GM12878 (cell line): Measurements from ENCODE around the gene COL15A1. TPM values are rescaled to one million over a fixed set of nuclear protein-coding genes. Genes with fewer than 3 reads are reported as not detected.

Experiments used
- ATAC-seq: fragments of 200-7000 bp; cut with Tn5 transposase; 3 replicates; pipeline ENCODE4 v1.9.1; 2020; ENCODE audit warnings: mild to moderate bottlenecking, moderate library complexity
- BruUV-seq: library from RNA; stranded (reverse); fragments of 400-500 nt; replicated peaks from 2 replicates; lab custom pipeline; 2021; lab: Mats Ljungman, UMichigan
- CTCF ChIA-PET: fragments of 300-600 bp; sonication (Branson Sonifier 250); formaldehyde crosslinking; extraction: SDS; loops from one replicate; lab custom pipeline; 2021; ENCODE audit warnings: inconsistent platforms; lab: Yijun Ruan, JAX
- POLR2A ChIA-PET: fragments of 350-600 bp; formaldehyde crosslinking; extraction: SDS; loops from one replicate; lab custom pipeline; 2021; ENCODE audit warnings: inconsistent platforms; lab: Charles Lee
- RAD21 ChIA-PET: fragments of 300-600 bp; sonication (Branson Sonifier 250); formaldehyde crosslinking; loops from one replicate; lab custom pipeline; 2023; ENCODE audit warnings: antibody characterized with exemption; ENCODE audit not compliant: unreplicated experiment; lab: Charles Lee
- SMC1A ChIA-PET: fragments of 300-600 bp; sonication (Branson Sonifier 250); formaldehyde crosslinking; loops from one replicate; lab custom pipeline; 2023; ENCODE audit not compliant: unreplicated experiment, uncharacterized antibody; lab: Charles Lee
- DNase-seq: peaks from one replicate; pipeline ENCODE4 v3.0.0-alpha.2; 2011; ENCODE audit warnings: low read depth, low spot score
- FAIRE-seq: peaks from 3 replicates; lab custom pipeline; 2011; peaks lifted over from hg19 to GRCh38; lab: Jason Lieb, UNC
- H2AFZ ChIP-seq: 2 replicates; pipeline ENCODE4 v1.6.0; 2011; ENCODE audit warnings: low read depth, low read length, control low read depth; ENCODE audit not compliant: control insufficient read depth
- H3K27ac ChIP-seq: 2 replicates; pipeline ENCODE4 v1.5.1; 2011; ENCODE audit warnings: control low read depth; ENCODE audit not compliant: control insufficient read depth, insufficient read depth
- H3K27me3 ChIP-seq, 2 experiments: replicated peaks in 1 of 2; 2 replicates each; pipeline versions ENCODE4 v1.6.0 to v1.6.1; 2011; ENCODE audit warnings: low read length in 1 of 2; ENCODE audit not compliant: control insufficient read depth in 2 of 2, insufficient read depth in 2 of 2
- H3K36me3 ChIP-seq, 2 experiments: 2 replicates each; pipeline ENCODE4 v1.5.1; 2011; ENCODE audit warnings: low read length in 1 of 2; ENCODE audit not compliant: control insufficient read depth in 2 of 2, insufficient read depth in 2 of 2
- H3K4me1 ChIP-seq: 2 replicates; pipeline ENCODE4 v1.6.1; 2011; ENCODE audit warnings: mild to moderate bottlenecking, low read length, moderate library complexity, mixed read lengths; ENCODE audit not compliant: control insufficient read depth, insufficient read depth
- H3K4me2 ChIP-seq: 2 replicates; pipeline ENCODE4 v1.6.0; 2011; ENCODE audit warnings: control low read depth; ENCODE audit not compliant: control insufficient read depth, insufficient read depth
- H3K4me3 ChIP-seq: fragments of 200-600 bp; sonication (generic); 2 replicates; pipeline ENCODE4 v1.5.1; 2016
- H3K79me2 ChIP-seq: 2 replicates; pipeline ENCODE4 v1.6.0; 2011; ENCODE audit warnings: low read length; ENCODE audit not compliant: control insufficient read depth, insufficient read depth
- H3K9ac ChIP-seq: 2 replicates; pipeline ENCODE4 v1.8.0; 2011; ENCODE audit warnings: low read length, control low read depth, mixed read lengths; ENCODE audit not compliant: control insufficient read depth, insufficient read depth
- H3K9me3 ChIP-seq: replicated peaks from 3 replicates; pipeline ENCODE4 v1.5.1; 2011; ENCODE audit warnings: mild to moderate bottlenecking, low read length; ENCODE audit not compliant: control insufficient read depth, insufficient read depth
- H4K20me1 ChIP-seq: 2 replicates; pipeline ENCODE4 v1.6.0; 2011; ENCODE audit not compliant: control insufficient read depth, insufficient read depth
- NR2F1 ChIP-seq: fragments of 450-650 bp; conservative IDR thresholded peaks from 2 replicates; pipeline ENCODE4 v1.6.1; 2017; ENCODE audit warnings: mild to moderate bottlenecking
- POU2F2 ChIP-seq: IDR thresholded peaks from 3 replicates; pipeline ENCODE4 v1.6.1; 2011; ENCODE audit warnings: low read depth, mild to moderate bottlenecking, low read length, borderline replicate concordance
- SP1 ChIP-seq: IDR thresholded peaks from one replicate; pipeline ENCODE4 v1.6.1; 2011; ENCODE audit warnings: low read depth, low read length
- WRNIP1 ChIP-seq: IDR thresholded peaks from 2 replicates; pipeline ENCODE4 v1.6.1; 2011; ENCODE audit warnings: low read depth, low read length, improper control_type of control experiment, borderline replicate concordance
- ZNF217 ChIP-seq: fragments of 450-650 bp; IDR thresholded peaks from 2 replicates; pipeline ENCODE4 v1.6.1; 2017; ENCODE audit warnings: antibody characterized with exemption, mild to moderate bottlenecking
- ZNF24 ChIP-seq: fragments of 450-650 bp; IDR thresholded peaks from 2 replicates; pipeline ENCODE4 v1.6.1; 2017; ENCODE audit warnings: antibody characterized with exemption, mild to moderate bottlenecking
- in situ Hi-C: fragments of 300-500 bp; cut with MboI; formaldehyde crosslinking; loops from 9 replicates; pipeline ENCODE4 v1.14.3; 2018; ENCODE audit warnings: mixed read lengths
- intact Hi-C: fragments of 100-400 bp; cut with micrococcal nuclease; formaldehyde crosslinking; loops from one replicate; pipeline ENCODE4 v1.14.2; 2022; ENCODE audit not compliant: unreplicated experiment
- polyA plus RNA-seq, 11 experiments: library from polyadenylated mRNA; depleted of rRNA in 4 of 11; unstranded in 6 of 11; stranded (reverse) in 5 of 11; fragments of >200 nt; fragmentation: Nextera tagmentation in 4 of 11; fragmentation: Illumina TruSeq in 1 of 11; extraction: Ambion mirVana in 4 of 11; extraction: Trizol in 1 of 11; gene quantifications; 1 replicate in 1 of 11; 2 replicates in 10 of 11; pipeline versions ENCODE4 v1.2.1 to v1.2.3, GENCODE V29; 2011 to 2016; ENCODE audit warnings: inconsistent platforms in 2 of 11, missing spikeins in 2 of 11, low read depth in 1 of 11
- total RNA-seq, 4 experiments: library from RNA; depleted of rRNA in 3 of 4; stranded (reverse); fragments of >200 nt in 3 of 4; fragmentation: Illumina TruSeq in 1 of 4; extraction: Trizol in 1 of 4; gene quantifications; 2 replicates each; pipeline versions ENCODE4 v1.2.1 to v1.2.3, GENCODE V29; 2013 to 2021
- TF ChIP-seq, protein P1 (sequence below): fragments of 450-650 bp; IDR thresholded peaks from 2 replicates; pipeline ENCODE4 v1.6.1; 2016; ENCODE audit warnings: mild to moderate bottlenecking
- TF ChIP-seq, protein P2 (sequence below): fragments of 450-650 bp; IDR thresholded peaks from 2 replicates; pipeline ENCODE4 v1.6.1; 2018; ENCODE audit warnings: borderline replicate concordance, mild to moderate bottlenecking; ENCODE audit not compliant: partially characterized antibody
- TF ChIP-seq, protein P3 (sequence below): IDR thresholded peaks from 2 replicates; pipeline ENCODE4 v1.6.1; 2012; ENCODE audit warnings: low read depth, low read length, improper control_type of control experiment
- TF ChIP-seq, protein P4 (sequence below), 3 experiments: IDR thresholded peaks in 2 of 3; conservative IDR thresholded peaks in 1 of 3; 2 replicates each; pipeline ENCODE4 v1.5.1; 2011; ENCODE audit warnings: low read depth in 3 of 3, low read length in 3 of 3, mild to moderate bottlenecking in 3 of 3, control low read depth in 2 of 3, moderate library complexity in 2 of 3, inconsistent platforms in 1 of 3, mixed read lengths in 1 of 3; ENCODE audit not compliant: control insufficient read depth in 2 of 3, insufficient read depth in 1 of 3; ENCODE audit errors: extremely low read depth in 1 of 3

COL15A1 gene
- total and polyA plus RNA-seq, 10 of the 15 experiments (the other 5 are each of a cell fraction or from before 2014, with no cell fraction given), result 0.01 to 0.28 (median 0.06) TPM; not detected in 2

DNA sequence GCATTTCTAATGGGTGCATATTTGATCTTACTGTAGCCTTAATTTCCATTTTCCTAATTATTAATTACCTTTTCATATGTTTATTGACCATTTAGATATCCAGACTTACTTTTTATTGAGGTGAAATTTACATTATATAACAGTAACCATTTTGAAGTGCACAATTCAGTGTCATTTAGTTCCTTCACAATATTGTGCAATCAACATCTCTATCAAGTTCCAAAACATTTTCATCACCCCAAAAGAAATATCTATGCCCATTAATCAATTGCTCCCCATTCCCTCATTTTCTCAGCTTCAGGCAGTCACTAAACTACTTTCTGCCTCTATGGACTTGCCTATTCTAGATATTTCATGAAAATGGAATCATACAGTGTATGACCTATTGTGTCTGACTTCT lies 5.9 kb downstream of the COL15A1 start:
- Histone ChIP-seq H3K79me2 (no peaks in the 10 kb centered on the region), H3K9me3 (no peaks in the 10 kb centered on the region; the same call in 2 of the 3 replicates), H2AFZ (no peak overlapping the region), H3K4me3 (no peak overlapping the region), H3K4me2 (no peak overlapping the region), H4K20me1 (no peaks in the 10 kb centered on the region), H3K27ac (no peak overlapping the region), H3K4me1 (no peaks in the 10 kb centered on the region), H3K9ac (no peak overlapping the region), H3K27me3 (peaks cover 0 to 3% of the 10 kb centered on the region in 2 experiments; a peak in 3 of 4 replicates), H3K36me3 (no peaks in the 10 kb centered on the region)
- FAIRE-seq (no peak), DNase-seq (no peak), ATAC-seq (no peak)
- in situ Hi-C loops (no loop called here), intact Hi-C loops (no loop called here)
- ChIA-PET RAD21 (no interaction called here), POLR2A (no interaction called here), SMC1A (interaction anchor here (1.0 kb wide), 1 partner anchor 90 kb away, joined by 3 read pairs; no protein-coding TSS in a partner anchor), CTCF (interaction anchor here (0.5 kb wide), 1 partner anchor 127 kb away, joined by 3 read pairs; no protein-coding TSS in a partner anchor)
- no TSS peak for BruUV-seq
- TF ChIP-seq, protein P1, sequence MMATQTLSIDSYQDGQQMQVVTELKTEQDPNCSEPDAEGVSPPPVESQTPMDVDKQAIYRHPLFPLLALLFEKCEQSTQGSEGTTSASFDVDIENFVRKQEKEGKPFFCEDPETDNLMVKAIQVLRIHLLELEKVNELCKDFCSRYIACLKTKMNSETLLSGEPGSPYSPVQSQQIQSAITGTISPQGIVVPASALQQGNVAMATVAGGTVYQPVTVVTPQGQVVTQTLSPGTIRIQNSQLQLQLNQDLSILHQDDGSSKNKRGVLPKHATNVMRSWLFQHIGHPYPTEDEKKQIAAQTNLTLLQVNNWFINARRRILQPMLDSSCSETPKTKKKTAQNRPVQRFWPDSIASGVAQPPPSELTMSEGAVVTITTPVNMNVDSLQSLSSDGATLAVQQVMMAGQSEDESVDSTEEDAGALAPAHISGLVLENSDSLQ, result no peak
- no peak for TF ChIP-seq WRNIP1
- TF ChIP-seq POU2F2, result no peak
- TF ChIP-seq, protein P2, sequence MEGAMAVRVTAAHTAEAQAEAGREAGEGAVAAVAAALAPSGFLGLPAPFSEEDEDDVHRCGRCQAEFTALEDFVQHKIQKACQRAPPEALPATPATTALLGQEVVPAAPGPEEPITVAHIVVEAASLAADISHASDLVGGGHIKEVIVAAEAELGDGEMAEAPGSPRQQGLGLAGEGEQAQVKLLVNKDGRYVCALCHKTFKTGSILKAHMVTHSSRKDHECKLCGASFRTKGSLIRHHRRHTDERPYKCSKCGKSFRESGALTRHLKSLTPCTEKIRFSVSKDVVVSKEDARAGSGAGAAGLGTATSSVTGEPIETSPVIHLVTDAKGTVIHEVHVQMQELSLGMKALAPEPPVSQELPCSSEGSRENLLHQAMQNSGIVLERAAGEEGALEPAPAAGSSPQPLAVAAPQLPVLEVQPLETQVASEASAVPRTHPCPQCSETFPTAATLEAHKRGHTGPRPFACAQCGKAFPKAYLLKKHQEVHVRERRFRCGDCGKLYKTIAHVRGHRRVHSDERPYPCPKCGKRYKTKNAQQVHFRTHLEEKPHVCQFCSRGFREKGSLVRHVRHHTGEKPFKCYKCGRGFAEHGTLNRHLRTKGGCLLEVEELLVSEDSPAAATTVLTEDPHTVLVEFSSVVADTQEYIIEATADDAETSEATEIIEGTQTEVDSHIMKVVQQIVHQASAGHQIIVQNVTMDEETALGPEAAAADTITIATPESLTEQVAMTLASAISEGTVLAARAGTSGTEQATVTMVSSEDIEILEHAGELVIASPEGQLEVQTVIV, result no peak
- no peak for TF ChIP-seq SP1
- no peak for TF ChIP-seq ZNF217
- TF ChIP-seq ZNF24, result no peak
- TF ChIP-seq, protein P3, sequence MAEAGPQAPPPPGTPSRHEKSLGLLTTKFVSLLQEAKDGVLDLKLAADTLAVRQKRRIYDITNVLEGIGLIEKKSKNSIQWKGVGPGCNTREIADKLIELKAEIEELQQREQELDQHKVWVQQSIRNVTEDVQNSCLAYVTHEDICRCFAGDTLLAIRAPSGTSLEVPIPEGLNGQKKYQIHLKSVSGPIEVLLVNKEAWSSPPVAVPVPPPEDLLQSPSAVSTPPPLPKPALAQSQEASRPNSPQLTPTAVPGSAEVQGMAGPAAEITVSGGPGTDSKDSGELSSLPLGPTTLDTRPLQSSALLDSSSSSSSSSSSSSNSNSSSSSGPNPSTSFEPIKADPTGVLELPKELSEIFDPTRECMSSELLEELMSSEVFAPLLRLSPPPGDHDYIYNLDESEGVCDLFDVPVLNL, result no peak
- no peak for TF ChIP-seq NR2F1
- TF ChIP-seq, protein P4, sequence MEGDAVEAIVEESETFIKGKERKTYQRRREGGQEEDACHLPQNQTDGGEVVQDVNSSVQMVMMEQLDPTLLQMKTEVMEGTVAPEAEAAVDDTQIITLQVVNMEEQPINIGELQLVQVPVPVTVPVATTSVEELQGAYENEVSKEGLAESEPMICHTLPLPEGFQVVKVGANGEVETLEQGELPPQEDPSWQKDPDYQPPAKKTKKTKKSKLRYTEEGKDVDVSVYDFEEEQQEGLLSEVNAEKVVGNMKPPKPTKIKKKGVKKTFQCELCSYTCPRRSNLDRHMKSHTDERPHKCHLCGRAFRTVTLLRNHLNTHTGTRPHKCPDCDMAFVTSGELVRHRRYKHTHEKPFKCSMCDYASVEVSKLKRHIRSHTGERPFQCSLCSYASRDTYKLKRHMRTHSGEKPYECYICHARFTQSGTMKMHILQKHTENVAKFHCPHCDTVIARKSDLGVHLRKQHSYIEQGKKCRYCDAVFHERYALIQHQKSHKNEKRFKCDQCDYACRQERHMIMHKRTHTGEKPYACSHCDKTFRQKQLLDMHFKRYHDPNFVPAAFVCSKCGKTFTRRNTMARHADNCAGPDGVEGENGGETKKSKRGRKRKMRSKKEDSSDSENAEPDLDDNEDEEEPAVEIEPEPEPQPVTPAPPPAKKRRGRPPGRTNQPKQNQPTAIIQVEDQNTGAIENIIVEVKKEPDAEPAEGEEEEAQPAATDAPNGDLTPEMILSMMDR (IDR thresholded peaks at IDR 0.05 in 2 of 3, conservative IDR thresholded peaks at IDR 0.05 in 1 of 3; ENCODE audit: control insufficient read depth in 2 of 3, extremely low read depth in 1 of 3, insufficient read depth in 1 of 3, low read depth in 3 of 3, low read length in 3 of 3), result no peak
